Retinal pigment epithelial cell (primary cell): ENCODE data around the gene IQSEC2.

ENCODE experiments used
- DNase-seq: peaks from one replicate; pipeline ENCODE4 v3.0.0-alpha.2; 2010; ENCODE audit warnings: low read depth
- H3K4me3 ChIP-seq: 2 replicates; pipeline ENCODE4 v1.5.1; 2011; ENCODE audit warnings: mild to moderate bottlenecking, low read length, control low read depth, moderate library complexity
- CTCF ChIP-seq: conservative IDR thresholded peaks from 2 replicates; pipeline ENCODE4 v1.5.1; 2011; ENCODE audit warnings: low read depth, low read length, control low read depth, inconsistent platforms

IQSEC2 gene

GRCh38 chrX:53265771-53266574 lies 15.4 kb downstream of the IQSEC2 start:
- no peak overlapping the region for H3K4me3 ChIP-seq

GRCh38 chrX:53263597-53264094 lies 17.7 kb downstream of the IQSEC2 start:
- no peak overlapping the region for H3K4me3 ChIP-seq
- no peak for TF ChIP-seq CTCF
- DNase-seq, result no peak

More at GRCh38 chrX:53265771-53266574, 15.4 kb downstream of the IQSEC2 start:
- TF ChIP-seq CTCF, result no peak
- DNase-seq, result no peak

- no peak for DNase-seq
- TF ChIP-seq CTCF, result no peak
- no peak overlapping the region for H3K4me3 ChIP-seq
Observed at GRCh38 chrX:53262918-53263394, 18.4 kb downstream of the IQSEC2 start.

- no peak for DNase-seq
- H3K4me3 ChIP-seq, result no peak overlapping the region
- TF ChIP-seq CTCF, result no peak
Observed at GRCh38 chrX:53262189-53262917, 19.0 kb downstream of the IQSEC2 start.

GRCh38 chrX:53261355-53261972 lies 19.9 kb downstream of the IQSEC2 start:
- no peak for DNase-seq
- no peak overlapping the region for H3K4me3 ChIP-seq

GRCh38 chrX:53260836-53261235 lies 20.5 kb downstream of the IQSEC2 start:
- TF ChIP-seq CTCF, result no peak
- no peak for DNase-seq
- no peak overlapping the region for H3K4me3 ChIP-seq

More at GRCh38 chrX:53261355-53261972, 19.9 kb downstream of the IQSEC2 start:
- TF ChIP-seq CTCF, result no peak
